ENCODE measurements around the gene RTTN. TPM values are rescaled to one million over a fixed set of nuclear protein-coding genes. Genes with fewer than 3 reads are reported as not detected.

Gene RTTN
- total and polyA plus RNA-seq, 2 of the 4 experiments (the other 2 are of a cell fraction), result 5.8 to 19.9 TPM

GRCh38 chr18:70221156-70221914 lies 15.8 kb upstream of the RTTN start:
- no peak overlapping the region for H3K23ac ChIP-seq (ENCODE audit: low read depth, low read length)
- H3K4me1 ChIP-seq (ENCODE audit: control insufficient read depth, insufficient read depth, low read length), result peaks cover 2% of the 10 kb centered on the region; the same call in 1 of the 2 replicates
- dilution Hi-C loops (cut with HindIII; ENCODE audit: low sequenced_read_pairs, unreplicated experiment) (no loop called here), in situ Hi-C loops (cut with MboI; ENCODE audit: low sequenced_read_pairs) (no loop called here), intact Hi-C loops (cut with micrococcal nuclease) (no loop called here)
- no peak overlapping the region for H2BK5ac ChIP-seq (ENCODE audit: low read depth, low read length, poor library complexity, severe bottlenecking)
- no peaks in the 10 kb centered on the region for H3K9me1 ChIP-seq (ENCODE audit: insufficient read depth, low read length)
- no peak overlapping the region for H3K4ac ChIP-seq (ENCODE audit: low read depth, low read length)
- CTCF ChIA-PET, result no interaction called here
- no peaks in the 10 kb centered on the region for H3K9me3 ChIP-seq (ENCODE audit: control insufficient read depth, insufficient read depth, low read length)
- H2AFZ ChIP-seq (replicated peaks; ENCODE audit: low read length, poor library complexity), result no peak overlapping the region
- TF ChIP-seq NFE2L2 (IDR thresholded peaks at IDR 0.05; ENCODE audit: low read depth, low read length), result no peak
- TF ChIP-seq MAFK (IDR thresholded peaks at IDR 0.05; ENCODE audit: low read depth, low read length), result no peak
- no peak for TF ChIP-seq POLR2A (IDR thresholded peaks at IDR 0.05; ENCODE audit: low read depth, low read length)
- TF ChIP-seq, protein P1, sequence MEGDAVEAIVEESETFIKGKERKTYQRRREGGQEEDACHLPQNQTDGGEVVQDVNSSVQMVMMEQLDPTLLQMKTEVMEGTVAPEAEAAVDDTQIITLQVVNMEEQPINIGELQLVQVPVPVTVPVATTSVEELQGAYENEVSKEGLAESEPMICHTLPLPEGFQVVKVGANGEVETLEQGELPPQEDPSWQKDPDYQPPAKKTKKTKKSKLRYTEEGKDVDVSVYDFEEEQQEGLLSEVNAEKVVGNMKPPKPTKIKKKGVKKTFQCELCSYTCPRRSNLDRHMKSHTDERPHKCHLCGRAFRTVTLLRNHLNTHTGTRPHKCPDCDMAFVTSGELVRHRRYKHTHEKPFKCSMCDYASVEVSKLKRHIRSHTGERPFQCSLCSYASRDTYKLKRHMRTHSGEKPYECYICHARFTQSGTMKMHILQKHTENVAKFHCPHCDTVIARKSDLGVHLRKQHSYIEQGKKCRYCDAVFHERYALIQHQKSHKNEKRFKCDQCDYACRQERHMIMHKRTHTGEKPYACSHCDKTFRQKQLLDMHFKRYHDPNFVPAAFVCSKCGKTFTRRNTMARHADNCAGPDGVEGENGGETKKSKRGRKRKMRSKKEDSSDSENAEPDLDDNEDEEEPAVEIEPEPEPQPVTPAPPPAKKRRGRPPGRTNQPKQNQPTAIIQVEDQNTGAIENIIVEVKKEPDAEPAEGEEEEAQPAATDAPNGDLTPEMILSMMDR (conservative IDR thresholded peaks at IDR 0.05; ENCODE audit: low read depth, low read length), result no peak
- no peak overlapping the region for H2BK15ac ChIP-seq (ENCODE audit: low read depth, low read length)
- DNase-seq (no peak), ATAC-seq (ENCODE audit: low read depth) (no peak)
- H3K36me3 ChIP-seq (ENCODE audit: control insufficient read depth, insufficient read depth, low read length), result no peaks in the 10 kb centered on the region
- H2BK20ac ChIP-seq (ENCODE audit: low read depth, low read length), result no peak overlapping the region
- no peak overlapping the region for H3K18ac ChIP-seq (ENCODE audit: low read depth, low read length)
- no peak overlapping the region for H3K56ac ChIP-seq (ENCODE audit: extremely low read depth, insufficient read depth, low read length)
- H3K4me2 ChIP-seq (ENCODE audit: low read depth, low read length), result no peak overlapping the region
- 48% methylated on average over 10 of the region's 12 CpGs; no CpG with 5 or more reads in 1 of the 2 experiments for WGBS, 2 experiments (ENCODE audit: extremely low coverage in 2 of 2, insufficient read length in 1 of 2)
- no peak overlapping the region for H3K9ac ChIP-seq (ENCODE audit: low read depth, low read length)
- H4K91ac ChIP-seq (ENCODE audit: insufficient read depth, low read depth, low read length), result no peak overlapping the region
- H4K8ac ChIP-seq (ENCODE audit: low read depth in 2 of 2, low read length in 2 of 2), result no peak overlapping the region
- no peaks in the 10 kb centered on the region for H3K79me1 ChIP-seq (ENCODE audit: low read depth in 1 of 2, low read length in 2 of 2)
- BruUV-seq (replicated peaks), result no TSS peak
- H4K20me1 ChIP-seq (ENCODE audit: insufficient read depth, low read length), result no peaks in the 10 kb centered on the region
- H3K14ac ChIP-seq (replicated peaks; ENCODE audit: low read depth, low read length), result no peak overlapping the region
- H2BK120ac ChIP-seq (ENCODE audit: low read depth, low read length), result no peak overlapping the region
- peaks cover 4% of the 10 kb centered on the region for H3K27me3 ChIP-seq (ENCODE audit: control insufficient read depth, insufficient read depth, low read length)
- POLR2A ChIA-PET (ENCODE audit: unreplicated experiment), result no interaction called here
- no peak overlapping the region for H2AK5ac ChIP-seq (ENCODE audit: low read depth, low read length)
- no peak overlapping the region for H4K5ac ChIP-seq (ENCODE audit: low read depth, low read length)
- no peak overlapping the region for H3K27ac ChIP-seq (ENCODE audit: insufficient read depth, low read length)
- H2AK9ac ChIP-seq (replicated peaks; ENCODE audit: low read depth, low read length, poor library complexity), result no peak overlapping the region
- no peak overlapping the region for H3K4me3 ChIP-seq (ENCODE audit: insufficient read depth, low read depth, low read length)
